ENCODE data around the gene MICALL1. TPM values are rescaled to one million over a fixed set of nuclear protein-coding genes. Genes with fewer than 3 reads are reported as not detected.

Gene MICALL1
- total RNA-seq, 2 experiments from 2014 or later, result 18.3 to 25.7 TPM

GRCh38 chr22:37932821-37933578 is 26.9 kb downstream of the MICALL1 start:
- no TSS peak for BruUV-seq (replicated peaks)
- CTCF ChIA-PET (ENCODE audit: unreplicated experiment), result no interaction called here

GRCh38 chr22:37933711-37934376 is 27.7 kb downstream of the MICALL1 start:
- Histone ChIP-seq H3K4me3 (ENCODE audit: low read depth, low read length, poor library complexity, severe bottlenecking) (no peak overlapping the region), H3K79me2 (ENCODE audit: insufficient read depth, low read depth, low read length) (no peaks in the 10 kb centered on the region), H3K36me3 (ENCODE audit: insufficient read depth, low read length) (peaks cover 4% of the 10 kb centered on the region; the same call in 1 of the 2 replicates), H3K27ac (ENCODE audit: low read depth, low read length, poor library complexity, severe bottlenecking) (no peak overlapping the region), H2AFZ (ENCODE audit: low read length) (no peak overlapping the region), H3K4me2 (ENCODE audit: low read length) (no peak overlapping the region), H3K9me3 (ENCODE audit: low read length) (no peaks in the 10 kb centered on the region), H3K4me1 (ENCODE audit: insufficient read depth, low read length, poor library complexity, severe bottlenecking) (peaks cover 32% of the 10 kb centered on the region), H3K9me2 (ENCODE audit: insufficient read depth, low read length) (no peaks in the 10 kb centered on the region), H4K20me1 (ENCODE audit: insufficient read depth, low read length) (no peaks in the 10 kb centered on the region)
- BruUV-seq (replicated peaks), result no TSS peak
- DNase-seq (ENCODE audit: low spot score), result peak; percentile 89
- CTCF ChIA-PET (ENCODE audit: unreplicated experiment), result interaction anchor here (0.5 to 0.9 kb wide), 4 partner anchors 20 to 573 kb away, joined by 3 to 14 read pairs (median 4); partner anchors contain the start of genes C22orf23, MICALL1 and POLR2F
- TF ChIP-seq CTCF (conservative IDR thresholded peaks at IDR 0.05; ENCODE audit: low read length) (peak; percentile 94), EZH2phosphoT487 (IDR thresholded peaks at IDR 0.05; ENCODE audit: borderline replicate concordance, low read depth, low read length) (no peak)
- POLR2A ChIA-PET, result interaction anchor here (0.5 to 0.7 kb wide), 2 partner anchors 14 to 80 kb away, joined by 3 read pairs; no protein-coding TSS in a partner anchor
- intact Hi-C loops (cut with micrococcal nuclease; ENCODE audit: unreplicated experiment), result loop anchor here (1.0 kb wide), 2 partner anchors 28 to 117 kb away; partner anchors contain the start of gene MICALL1

More at GRCh38 chr22:37932821-37933578, 26.9 kb downstream of the MICALL1 start:
- DNase-seq (ENCODE audit: low spot score), result no peak
- peaks cover 32% of the 10 kb centered on the region for H3K4me1 ChIP-seq (ENCODE audit: insufficient read depth, low read length, poor library complexity, severe bottlenecking)
- no peaks in the 10 kb centered on the region for H3K9me3 ChIP-seq (ENCODE audit: low read length)
- no peak overlapping the region for H3K4me3 ChIP-seq (ENCODE audit: low read depth, low read length, poor library complexity, severe bottlenecking)
- POLR2A ChIA-PET, result no interaction called here
- H3K4me2 ChIP-seq (ENCODE audit: low read length), result no peak overlapping the region
- intact Hi-C loops (cut with micrococcal nuclease; ENCODE audit: unreplicated experiment), result no loop called here
- H3K27ac ChIP-seq (ENCODE audit: low read depth, low read length, poor library complexity, severe bottlenecking), result no peak overlapping the region
- TF ChIP-seq EZH2phosphoT487 (IDR thresholded peaks at IDR 0.05; ENCODE audit: borderline replicate concordance, low read depth, low read length), result no peak
- H3K79me2 ChIP-seq (ENCODE audit: insufficient read depth, low read depth, low read length), result no peaks in the 10 kb centered on the region
- no peaks in the 10 kb centered on the region for H4K20me1 ChIP-seq (ENCODE audit: insufficient read depth, low read length)
- H3K36me3 ChIP-seq (ENCODE audit: insufficient read depth, low read length), result peaks cover 4% of the 10 kb centered on the region; the same call in 1 of the 2 replicates
- no peaks in the 10 kb centered on the region for H3K9me2 ChIP-seq (ENCODE audit: insufficient read depth, low read length)
- no peak overlapping the region for H2AFZ ChIP-seq (ENCODE audit: low read length)

GRCh38 chr22:37940698-37941376 is 34.7 kb downstream of the MICALL1 start:
- DNase-seq (ENCODE audit: low spot score), result no peak
- Histone ChIP-seq H4K20me1 (ENCODE audit: insufficient read depth, low read length) (no peaks in the 10 kb centered on the region), H3K4me1 (ENCODE audit: insufficient read depth, low read length, poor library complexity, severe bottlenecking) (no peaks in the 10 kb centered on the region), H3K79me2 (ENCODE audit: insufficient read depth, low read depth, low read length) (no peaks in the 10 kb centered on the region), H2AFZ (ENCODE audit: low read length) (no peak overlapping the region), H3K9me3 (ENCODE audit: low read length) (no peaks in the 10 kb centered on the region), H3K4me2 (ENCODE audit: low read length) (no peak overlapping the region), H3K27ac (ENCODE audit: low read depth, low read length, poor library complexity, severe bottlenecking) (no peak overlapping the region), H3K36me3 (ENCODE audit: insufficient read depth, low read length) (peaks cover 4% of the 10 kb centered on the region; the same call in 1 of the 2 replicates), H3K9me2 (ENCODE audit: insufficient read depth, low read length) (no peaks in the 10 kb centered on the region), H3K4me3 (ENCODE audit: low read depth, low read length, poor library complexity, severe bottlenecking) (no peak overlapping the region)
- BruUV-seq (replicated peaks), result no TSS peak
- ChIA-PET CTCF (ENCODE audit: unreplicated experiment) (no interaction called here), POLR2A (no interaction called here)
- intact Hi-C loops (cut with micrococcal nuclease; ENCODE audit: unreplicated experiment), result no loop called here
- TF ChIP-seq CTCF (conservative IDR thresholded peaks at IDR 0.05; ENCODE audit: low read length), result no peak

Measured in OCI-LY7 (cell line).